Measurements from ENCODE around the gene MYO7A. TPM values are rescaled to one million over a fixed set of nuclear protein-coding genes. Genes with fewer than 3 reads are reported as not detected.

MYO7A gene
- total RNA-seq, 1 donor from 2014 or later = 0.16 TPM

GRCh38 chr11:77174559-77174958 lies 46.5 kb downstream of the MYO7A start:
- Histone ChIP-seq H3K9ac (ENCODE audit: low read length) (no peak overlapping the region), H3K4me1 (ENCODE audit: insufficient read depth, low read length) (no peaks in the 10 kb centered on the region), H3K4me2 (ENCODE audit: low read length) (no peak overlapping the region), H3K4me3 (ENCODE audit: insufficient read depth, low read depth, low read length) (no peak overlapping the region), H3K27me3 (ENCODE audit: insufficient read depth, low read length) (no peaks in the 10 kb centered on the region), H3K9me3 (ENCODE audit: insufficient read depth, low read depth, low read length) (no peaks in the 10 kb centered on the region), H2AFZ (ENCODE audit: low read depth, low read length) (no peak overlapping the region), H3K36me3 (ENCODE audit: insufficient read depth, low read length) (no peaks in the 10 kb centered on the region), H3K79me2 (ENCODE audit: insufficient read depth, low read length) (no peaks in the 10 kb centered on the region), H4K20me1 (ENCODE audit: insufficient read depth, low read length) (no peaks in the 10 kb centered on the region), H3K27ac (ENCODE audit: low read depth, low read length) (no peak overlapping the region)
- DNase-seq (ENCODE audit: low read depth) = no peak
- TF ChIP-seq CTCF (IDR thresholded peaks at IDR 0.05; ENCODE audit: insufficient read depth, low read depth, low read length) (no peak), EZH2 (IDR thresholded peaks at IDR 0.05; ENCODE audit: insufficient read depth, low read length) (no peak)
- H3K4me1 Mint-ChIP-seq (ENCODE audit: low read depth, unreplicated experiment) = peaks cover 8% of the 10 kb centered on the region
- H3K27me3 Mint-ChIP-seq (ENCODE audit: low read depth, unreplicated experiment) = peaks cover 21% of the 10 kb centered on the region
- H3K9me3 Mint-ChIP-seq (ENCODE audit: unreplicated experiment) = peaks cover 5% of the 10 kb centered on the region
- H3K27ac Mint-ChIP-seq (ENCODE audit: unreplicated experiment) = no peak overlapping the region
- FAIRE-seq = no peak
- H3K4me3 Mint-ChIP-seq (ENCODE audit: unreplicated experiment) = no peak overlapping the region
- H3K36me3 Mint-ChIP-seq (ENCODE audit: low read depth, unreplicated experiment) = peaks cover 3% of the 10 kb centered on the region

GRCh38 chr11:77175021-77175842 lies 47.2 kb downstream of the MYO7A start:
- TF ChIP-seq EZH2 (IDR thresholded peaks at IDR 0.05; ENCODE audit: insufficient read depth, low read length) (no peak), CTCF (IDR thresholded peaks at IDR 0.05; ENCODE audit: insufficient read depth, low read depth, low read length) (no peak)
- peaks cover 3% of the 10 kb centered on the region for H3K36me3 Mint-ChIP-seq (ENCODE audit: low read depth, unreplicated experiment)
- Histone ChIP-seq H3K4me1 (ENCODE audit: insufficient read depth, low read length) (no peaks in the 10 kb centered on the region), H4K20me1 (ENCODE audit: insufficient read depth, low read length) (no peaks in the 10 kb centered on the region), H3K9me3 (ENCODE audit: insufficient read depth, low read depth, low read length) (no peaks in the 10 kb centered on the region), H2AFZ (ENCODE audit: low read depth, low read length) (no peak overlapping the region), H3K36me3 (ENCODE audit: insufficient read depth, low read length) (no peaks in the 10 kb centered on the region), H3K4me2 (ENCODE audit: low read length) (no peak overlapping the region), H3K9ac (ENCODE audit: low read length) (no peak overlapping the region), H3K4me3 (ENCODE audit: insufficient read depth, low read depth, low read length) (no peak overlapping the region), H3K79me2 (ENCODE audit: insufficient read depth, low read length) (no peaks in the 10 kb centered on the region), H3K27ac (ENCODE audit: low read depth, low read length) (no peak overlapping the region), H3K27me3 (ENCODE audit: insufficient read depth, low read length) (no peaks in the 10 kb centered on the region)
- no peak overlapping the region for H3K4me3 Mint-ChIP-seq (ENCODE audit: unreplicated experiment)
- FAIRE-seq (no peak), DNase-seq (ENCODE audit: low read depth) (no peak)
- peaks cover 4% of the 10 kb centered on the region for H3K4me1 Mint-ChIP-seq (ENCODE audit: low read depth, unreplicated experiment)
- peaks cover 18% of the 10 kb centered on the region for H3K27me3 Mint-ChIP-seq (ENCODE audit: low read depth, unreplicated experiment)
- peaks cover 5% of the 10 kb centered on the region for H3K9me3 Mint-ChIP-seq (ENCODE audit: unreplicated experiment)
- no peak overlapping the region for H3K27ac Mint-ChIP-seq (ENCODE audit: unreplicated experiment)
